Ovary (tissue), 3 donors: ENCODE results near the gene EVI5.

Source experiments
- CTCF ChIP-seq, 3 donors: fragments of 450-650 bp in 2 of 3; fragments of 200-600 bp in 1 of 3; IDR thresholded peaks; one replicate each; pipeline versions ENCODE4 v1.5.1 to v1.8.0; 2016 to 2022; ENCODE audit warnings: antibody characterized with exemption in 3 of 3, mild to moderate bottlenecking in 1 of 3
- POLR2A ChIP-seq: fragments of 450-650 bp; IDR thresholded peaks from one replicate; pipeline ENCODE4 v1.6.1; 2017; ENCODE audit warnings: antibody characterized with exemption, mild to moderate bottlenecking, moderate library complexity
- donor health status: DM: no; HTN: no; CAD: no.

GRCh38 chr1:92503043-92503925 lies 281.6 kb downstream of the EVI5 start:
- TF ChIP-seq CTCF (IDR thresholded peaks at IDR 0.05) (no peak), POLR2A (no peak)
